ENCODE measurements around the gene DPCD.
A peak's percentile ranks its signal among the peaks of the same experiment; 100 is the strongest.
"Not testable (repeated sequence)": the region's sequence is repeated elsewhere in the genome, so short reads cannot be mapped to it uniquely, and the experiment has no call there.

Gene DPCD

DNA sequence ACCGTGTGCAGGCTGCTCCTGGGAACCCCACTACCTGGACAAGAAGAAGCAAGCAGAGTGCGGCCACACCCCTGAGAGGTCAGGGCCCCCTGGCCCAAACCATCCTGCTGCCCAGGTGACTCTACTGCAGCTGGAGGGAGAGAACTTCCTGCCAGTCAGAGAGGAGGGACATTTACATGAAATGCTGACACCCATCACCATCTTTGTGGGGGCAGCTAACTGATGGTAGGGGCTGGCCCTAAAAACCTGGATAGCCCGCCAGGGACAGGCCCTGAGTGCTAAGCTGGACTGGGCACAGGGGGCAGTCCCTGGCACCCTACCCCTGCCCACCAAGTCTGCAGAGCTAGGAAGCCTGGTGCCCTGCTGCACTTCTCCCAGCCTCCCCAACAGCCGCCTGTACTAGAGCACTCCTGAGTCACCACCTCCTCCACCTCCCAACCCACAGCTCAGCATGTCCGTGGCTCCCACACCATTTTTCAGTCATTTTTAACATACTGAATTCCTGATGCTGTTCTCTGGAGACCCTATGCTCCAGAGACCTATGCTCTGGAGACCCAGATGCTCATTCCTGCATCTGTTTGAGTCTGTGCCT, 27.5 kb downstream of the DPCD start:
- no peak for DNase-seq
- intact Hi-C loops (cut with DNase I), result no loop called here

DNA sequence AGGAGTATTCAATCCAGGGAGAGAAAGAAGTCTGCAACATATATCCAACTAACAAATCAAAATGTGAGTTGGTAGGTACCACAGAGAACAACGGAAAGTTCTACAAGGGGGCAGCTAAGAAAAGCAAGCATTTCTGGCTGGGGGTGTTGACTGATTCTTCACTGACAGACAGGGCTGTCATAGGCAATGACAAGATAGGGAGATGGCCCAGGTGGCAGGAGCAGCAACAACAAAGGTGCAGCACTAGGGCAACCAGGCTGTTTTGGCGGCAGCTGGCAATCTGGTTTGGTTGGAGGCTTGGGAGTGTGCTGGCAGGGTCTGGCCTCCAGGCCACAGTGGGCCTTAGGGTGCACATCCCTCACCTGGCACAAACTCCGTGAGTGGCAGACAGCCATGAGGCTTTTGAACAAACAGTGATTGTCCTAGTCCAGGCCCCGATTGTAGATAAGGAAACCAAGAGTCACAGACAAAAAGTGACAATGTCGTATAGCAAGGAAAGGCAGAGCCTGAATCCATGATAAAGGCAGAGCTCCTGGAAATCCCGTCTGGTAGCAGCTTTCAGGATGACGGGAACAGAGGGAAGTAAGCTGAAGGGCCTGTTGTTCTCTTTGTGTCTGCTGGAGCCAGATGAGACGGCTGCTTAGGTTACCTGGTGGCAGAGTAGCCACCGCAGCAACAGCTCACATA, 28.4 kb downstream of the DPCD start:
- DNase-seq, result no peak
- intact Hi-C loops (cut with DNase I), result no loop called here

DNA sequence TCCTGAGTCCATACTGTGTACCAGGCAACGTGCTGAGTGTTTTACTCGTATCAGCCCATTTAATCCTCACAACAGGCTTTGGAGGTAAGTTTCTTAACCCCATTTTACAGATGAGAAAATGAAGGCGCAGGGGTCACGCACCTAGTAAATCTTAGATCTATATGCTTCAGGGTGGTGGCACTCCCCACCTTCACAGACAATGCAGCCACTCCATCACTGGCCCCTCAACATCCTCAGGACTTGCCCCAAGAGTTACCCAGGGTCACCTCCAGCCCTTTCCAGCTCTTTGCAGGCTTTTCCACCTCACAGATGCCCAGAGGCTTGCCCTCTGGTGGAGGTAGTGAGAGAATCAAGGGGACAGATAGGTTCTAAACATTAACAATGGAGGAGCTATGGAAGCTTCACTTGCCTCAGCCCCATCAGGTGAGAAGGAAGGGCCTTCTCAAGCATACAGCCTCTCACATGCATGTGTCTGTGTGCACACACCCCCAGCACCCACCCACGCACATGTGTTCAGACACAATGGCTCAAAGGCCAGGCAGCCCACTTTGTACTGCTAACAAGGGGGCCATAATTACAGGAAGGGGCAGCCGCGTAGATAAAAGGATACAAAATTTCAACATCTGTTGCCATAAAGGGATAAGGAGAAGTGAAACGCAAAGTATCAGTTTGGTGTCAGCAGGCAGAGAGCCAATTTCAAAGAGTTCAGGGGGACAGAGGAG, 29.1 kb downstream of the DPCD start:
- intact Hi-C loops (cut with DNase I), result no loop called here
- no peak for DNase-seq

DNA sequence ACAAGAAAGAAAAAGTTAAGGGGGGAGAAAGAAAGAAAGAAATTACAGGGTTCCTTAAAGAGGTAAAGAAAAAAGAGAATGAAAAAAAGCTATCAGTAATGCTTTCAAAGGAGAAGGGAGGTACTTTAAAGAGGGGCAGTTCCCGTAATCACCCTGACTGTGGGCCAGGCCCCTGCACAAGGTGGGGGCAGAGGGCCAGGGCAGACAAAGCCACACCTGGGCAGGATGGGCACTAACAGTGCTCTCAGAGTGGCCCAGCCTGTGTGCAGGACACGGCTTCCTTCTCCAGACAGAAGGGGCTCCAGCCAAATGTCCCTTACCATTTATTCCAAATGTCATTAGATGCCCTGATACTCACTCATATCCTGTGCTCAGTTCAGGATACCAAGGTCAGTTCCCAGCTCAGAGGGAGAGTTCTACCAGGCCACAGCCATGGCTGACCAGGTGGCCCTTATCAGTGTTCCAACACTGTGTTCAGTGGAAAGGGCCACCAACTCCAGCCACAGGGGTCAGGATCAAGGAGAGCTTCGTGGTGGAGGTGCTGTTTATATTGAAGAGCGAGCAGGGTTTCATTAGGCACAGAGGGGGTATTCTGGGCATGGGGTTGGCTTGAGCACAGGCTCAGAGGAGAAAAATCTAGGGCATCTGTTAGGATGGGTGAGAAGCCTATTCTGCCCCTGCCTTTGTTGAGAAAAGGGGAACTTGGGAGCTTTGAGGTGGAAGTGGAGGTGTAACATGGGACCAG, 29.9 kb downstream of the DPCD start:
- intact Hi-C loops (cut with DNase I), result no loop called here
- no peak for DNase-seq

DNA sequence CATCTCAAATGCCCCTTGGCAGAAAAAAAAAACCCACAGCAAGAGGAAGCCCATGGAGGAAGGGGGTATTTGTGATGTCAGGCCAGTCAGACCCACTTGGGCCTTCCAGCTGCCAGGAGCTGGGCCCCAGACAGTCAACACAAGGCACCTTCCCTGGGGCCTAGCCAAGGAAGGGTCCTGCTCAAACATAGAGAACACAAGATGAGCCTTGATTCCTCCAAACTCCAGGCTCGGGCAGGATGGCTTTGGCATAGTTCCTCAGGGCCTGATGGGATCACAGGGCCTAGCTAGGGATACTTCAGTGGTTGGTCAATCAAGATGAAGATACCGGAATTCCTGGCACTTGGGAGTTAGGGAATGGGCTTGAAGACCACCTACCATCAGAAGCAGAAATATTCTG, 30.8 kb downstream of the DPCD start:
- no peak for DNase-seq
- intact Hi-C loops (cut with DNase I), result no loop called here

DNA sequence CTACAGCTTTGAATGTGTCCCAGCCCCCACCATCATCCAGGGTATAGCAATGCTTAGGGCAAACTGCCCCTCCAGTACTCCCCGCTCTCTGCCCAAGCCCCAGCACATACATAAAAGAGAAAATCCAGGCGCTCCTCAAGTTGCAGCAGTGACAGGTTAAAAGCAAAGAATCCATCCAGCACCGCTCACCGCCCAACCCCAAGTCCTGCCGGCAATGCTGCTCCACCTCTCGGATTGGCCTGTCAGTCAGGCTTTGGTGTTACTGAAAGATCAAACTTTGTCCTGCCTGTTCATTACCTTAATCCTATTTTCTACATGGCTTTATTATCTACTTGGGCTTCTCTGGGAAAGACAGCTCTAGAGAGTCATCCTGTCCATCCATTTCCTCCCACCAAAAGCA, 31.9 kb downstream of the DPCD start:
- intact Hi-C loops (cut with DNase I), result no loop called here

GRCh38 chr10:101623528-101623927, 35.4 kb downstream of the DPCD start:
- intact Hi-C loops (cut with DNase I), result no loop called here
- no peak for DNase-seq

More for the DNA sequence above, 31.9 kb downstream of the DPCD start:
- DNase-seq, result no peak

GRCh38 chr10:101624526-101625102, 36.5 kb downstream of the DPCD start:
- DNase-seq, result no peak
- intact Hi-C loops (cut with DNase I), result no loop called here

DNA sequence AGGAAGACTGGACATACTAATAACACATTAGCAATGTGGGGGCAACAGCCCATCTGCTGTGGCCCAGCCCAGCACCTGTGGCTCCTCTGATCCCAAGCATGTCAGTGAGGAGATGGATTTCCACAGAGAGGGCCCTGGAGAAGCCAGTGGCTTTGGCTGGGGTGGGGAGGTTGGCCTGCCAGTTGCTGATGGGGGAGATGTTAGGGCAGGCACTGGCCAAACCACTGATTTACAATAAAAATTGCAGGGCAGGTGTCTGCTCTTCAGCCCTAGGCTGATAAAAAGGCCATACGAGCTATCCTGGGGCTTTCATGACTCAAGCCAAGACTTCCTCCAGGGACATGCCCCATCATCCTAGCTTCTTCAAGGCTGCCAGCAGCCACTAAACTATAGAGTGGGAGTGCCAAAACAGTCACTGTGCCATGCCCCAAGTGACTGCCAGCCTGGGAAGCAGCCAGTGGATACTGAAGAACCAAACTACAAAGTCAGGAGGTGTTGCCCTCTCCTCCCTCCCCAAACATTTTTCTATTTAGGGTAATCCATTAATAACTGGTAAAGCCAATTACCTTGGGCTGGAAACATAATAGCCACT, 37.8 kb downstream of the DPCD start:
- intact Hi-C loops (cut with DNase I), result no loop called here
- DNase-seq, result no peak

- DNase-seq, result peak in 9 of 10 donors; percentile 35 to 94 (median 56)
- intact Hi-C loops (cut with DNase I), result no loop called here
Observed at GRCh38 chr10:101629837-101630632, 41.9 kb downstream of the DPCD start.

DNA sequence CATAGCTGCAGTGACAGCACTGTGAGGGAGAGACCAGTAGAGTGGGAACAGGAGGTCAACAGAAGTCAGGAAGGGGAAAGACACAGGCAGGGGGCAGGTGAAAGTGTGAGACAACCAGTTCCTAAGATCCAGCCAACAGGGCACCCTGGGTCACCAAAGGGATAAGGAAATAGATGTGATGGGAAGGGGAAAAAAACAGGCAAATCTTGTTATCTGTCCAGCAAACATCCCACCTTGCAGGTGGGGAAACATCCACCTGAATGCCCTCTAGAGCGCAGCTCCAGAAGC, 42.5 kb downstream of the DPCD start:
- DNase-seq, result peak in 1 of 10 donors; percentile 53
- intact Hi-C loops (cut with DNase I), result no loop called here

DNA sequence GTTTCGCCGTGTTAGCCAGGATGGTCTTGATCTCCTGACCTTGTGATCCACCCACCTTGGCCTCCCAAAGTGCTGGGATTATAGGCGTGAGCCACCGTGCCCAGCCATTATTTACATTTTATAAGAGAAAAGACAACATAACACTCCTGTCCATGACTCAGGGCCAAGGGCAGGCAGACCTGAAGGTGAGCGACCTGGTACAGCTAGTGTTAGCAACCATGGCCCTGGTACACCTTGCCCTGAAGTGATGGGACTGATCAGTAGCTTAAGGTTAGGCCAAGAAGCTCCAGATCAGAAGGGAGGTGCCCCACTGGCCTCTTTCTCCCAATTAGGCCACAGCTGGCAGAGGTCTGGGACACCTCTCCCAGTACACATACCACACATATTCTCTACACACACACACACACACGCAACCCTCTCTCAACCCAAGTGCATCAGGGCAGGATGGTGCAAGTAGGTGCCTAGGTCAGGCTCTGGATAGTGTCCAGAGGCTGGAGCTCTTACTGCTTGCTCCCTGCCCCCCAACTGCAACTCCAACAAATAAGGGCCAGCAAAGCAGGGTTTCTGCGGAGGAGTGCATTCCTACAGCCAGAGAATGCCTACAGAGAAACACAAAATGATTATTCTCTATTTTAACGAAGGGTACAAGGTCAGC, 43.8 kb downstream of the DPCD start:
- peak in 1 of 10 donors; percentile 45 for DNase-seq
- intact Hi-C loops (cut with DNase I), result no loop called here

DNA sequence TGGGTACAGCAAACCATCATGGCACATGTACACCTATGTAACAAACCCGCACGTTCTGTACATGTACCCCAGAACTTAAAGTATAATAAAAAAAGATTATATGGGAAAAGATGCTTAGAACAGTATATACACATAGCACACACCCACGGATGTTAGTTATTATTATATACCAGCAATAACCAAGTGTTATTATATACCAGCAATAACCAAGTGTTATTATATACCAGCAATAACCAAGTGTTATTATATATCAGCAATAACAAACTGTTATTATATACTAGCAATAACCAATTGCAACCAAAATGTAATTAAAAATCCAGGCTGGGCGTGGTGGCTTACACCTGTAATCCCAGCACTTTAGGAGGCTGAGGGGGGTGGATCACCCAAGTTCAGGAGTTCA, 45.4 kb downstream of the DPCD start:
- DNase-seq; intact Hi-C loops (cut with DNase I): not testable (repeated sequence)

DNA sequence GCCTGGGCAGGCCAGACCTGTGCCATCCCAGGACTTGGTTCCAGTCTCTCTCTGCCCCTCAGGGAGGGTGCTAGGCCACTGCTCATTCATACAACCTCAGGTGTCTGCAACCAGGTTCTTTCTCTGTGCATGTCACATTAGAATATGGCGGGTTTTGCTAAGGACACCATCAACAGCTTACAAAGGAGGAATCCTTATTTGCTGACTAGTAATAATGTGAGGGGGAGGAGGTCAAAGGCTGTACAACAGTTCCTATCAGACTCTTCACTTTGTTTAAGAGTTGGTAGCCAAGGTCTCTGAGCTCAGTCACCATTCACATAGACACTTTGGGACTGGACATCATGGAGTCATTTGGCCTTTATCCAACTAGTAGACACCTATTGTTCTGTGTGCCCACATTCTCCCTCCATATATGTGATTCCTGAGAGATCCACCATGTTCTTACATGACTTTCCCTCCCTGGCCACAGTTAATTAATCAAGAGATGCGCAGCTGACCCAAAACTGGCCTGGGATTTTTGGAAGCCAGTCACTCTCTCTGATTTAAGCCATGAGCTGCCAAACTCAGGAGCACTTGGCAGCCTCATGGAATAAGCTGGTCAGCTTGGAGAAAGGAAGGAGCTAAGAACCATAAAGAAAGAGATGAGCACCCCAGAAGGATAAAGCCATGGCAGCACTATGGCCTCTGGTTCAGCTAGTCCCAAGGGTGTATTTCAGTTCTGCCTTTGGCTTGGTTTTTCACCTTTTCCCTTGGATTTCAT, 51.2 kb downstream of the DPCD start:
- intact Hi-C loops (cut with DNase I), result no loop called here
- no peak for DNase-seq

GRCh38 chr10:101643546-101643945, 55.4 kb downstream of the DPCD start:
- intact Hi-C loops (cut with DNase I), result no loop called here

GRCh38 chr10:101644002-101644401, 55.9 kb downstream of the DPCD start:
- peak in 3 of 10 donors; percentile 25 to 78 (median 37) for DNase-seq
- intact Hi-C loops (cut with DNase I), result no loop called here

More at GRCh38 chr10:101643546-101643945, 55.4 kb downstream of the DPCD start:
- DNase-seq, result no peak

DNA sequence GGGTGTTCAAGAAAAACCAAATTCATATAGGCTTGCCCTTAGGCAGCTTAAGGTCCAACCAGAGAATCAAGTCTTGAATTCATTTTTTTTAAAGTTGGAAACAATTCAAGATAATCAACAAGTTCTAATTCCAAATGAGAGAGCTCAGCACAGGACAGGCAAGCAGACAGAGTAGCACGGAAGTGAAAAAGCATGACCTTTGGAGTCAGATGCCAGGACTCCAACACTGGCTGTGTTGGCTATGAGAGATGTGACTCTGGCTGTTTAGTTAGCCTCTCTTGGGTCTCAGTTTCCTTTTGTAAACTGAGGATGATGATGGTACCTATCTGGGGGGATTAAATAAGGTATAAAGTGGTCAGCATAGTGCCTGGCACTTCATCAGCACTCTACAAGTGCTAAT, 57.5 kb downstream of the DPCD start:
- intact Hi-C loops (cut with DNase I), result no loop called here
- DNase-seq, result no peak

GRCh38 chr10:101646364-101646763, 58.2 kb downstream of the DPCD start:
- intact Hi-C loops (cut with DNase I), result no loop called here
- DNase-seq, result peak; percentile 37 to 92 (median 56)
